ENCODE results near the gene CSTA.
"Not testable (repeated sequence)": the region's sequence is repeated elsewhere in the genome, so short reads cannot be mapped to it uniquely, and the experiment has no call there.

CSTA gene

GRCh38 chr3:122322095-122323075 is 2.7 kb upstream of the CSTA start:
- DNase-seq: no peak

- DNase-seq: no peak
Measured at GRCh38 chr3:122325769-122326168, 721 bp downstream of the CSTA start.

GRCh38 chr3:122331886-122332285 is 6.8 kb downstream of the CSTA start:
- DNase-seq: no peak

GRCh38 chr3:122332551-122332950 is 7.5 kb downstream of the CSTA start:
- no peak for DNase-seq

GRCh38 chr3:122342803-122343202 is 17.8 kb downstream of the CSTA start:
- DNase-seq: no peak

GRCh38 chr3:122343654-122344053 is 18.6 kb downstream of the CSTA start:
- DNase-seq: no peak

- DNase-seq: no peak
Measured at GRCh38 chr3:122349171-122349570, 24.1 kb downstream of the CSTA start.

GRCh38 chr3:122350814-122351418 is 25.9 kb downstream of the CSTA start:
- DNase-seq: no peak

- no peak for DNase-seq
Measured at GRCh38 chr3:122351612-122352011, 26.6 kb downstream of the CSTA start.

GRCh38 chr3:122353215-122353614 is 28.2 kb downstream of the CSTA start:
- DNase-seq: no peak

- DNase-seq: no peak
Measured at GRCh38 chr3:122353893-122354401, 28.9 kb downstream of the CSTA start.

GRCh38 chr3:122355612-122356011 is 30.6 kb downstream of the CSTA start:
- DNase-seq: no peak

- DNase-seq: no peak
Measured at GRCh38 chr3:122356402-122356801, 31.4 kb downstream of the CSTA start.

- no peak for DNase-seq
Measured at GRCh38 chr3:122357828-122358702, 33.0 kb downstream of the CSTA start.

GRCh38 chr3:122358703-122359032 is 33.6 kb downstream of the CSTA start:
- DNase-seq: no peak

GRCh38 chr3:122362026-122362425 is 37.0 kb downstream of the CSTA start:
- no peak for DNase-seq

- DNase-seq: no peak
Measured at GRCh38 chr3:122364490-122364889, 39.4 kb downstream of the CSTA start.

GRCh38 chr3:122365073-122365472 is 40.0 kb downstream of the CSTA start:
- no peak for DNase-seq

GRCh38 chr3:122365582-122366378 is 40.7 kb downstream of the CSTA start:
- DNase-seq: not testable (repeated sequence)

GRCh38 chr3:122366379-122366749 is 41.3 kb downstream of the CSTA start:
- no peak for DNase-seq

GRCh38 chr3:122374034-122374433 is 49.0 kb downstream of the CSTA start:
- DNase-seq: no peak

GRCh38 chr3:122377975-122378374 is 52.9 kb downstream of the CSTA start:
- no peak for DNase-seq
